ENCODE results near the gene SIGLEC15. TPM values are rescaled to one million over a fixed set of nuclear protein-coding genes. Genes with fewer than 3 reads are reported as not detected.

Gene SIGLEC15
- polyA plus RNA-seq, 1 experiment: 0.04 TPM

- TF ChIP-seq, protein P1, sequence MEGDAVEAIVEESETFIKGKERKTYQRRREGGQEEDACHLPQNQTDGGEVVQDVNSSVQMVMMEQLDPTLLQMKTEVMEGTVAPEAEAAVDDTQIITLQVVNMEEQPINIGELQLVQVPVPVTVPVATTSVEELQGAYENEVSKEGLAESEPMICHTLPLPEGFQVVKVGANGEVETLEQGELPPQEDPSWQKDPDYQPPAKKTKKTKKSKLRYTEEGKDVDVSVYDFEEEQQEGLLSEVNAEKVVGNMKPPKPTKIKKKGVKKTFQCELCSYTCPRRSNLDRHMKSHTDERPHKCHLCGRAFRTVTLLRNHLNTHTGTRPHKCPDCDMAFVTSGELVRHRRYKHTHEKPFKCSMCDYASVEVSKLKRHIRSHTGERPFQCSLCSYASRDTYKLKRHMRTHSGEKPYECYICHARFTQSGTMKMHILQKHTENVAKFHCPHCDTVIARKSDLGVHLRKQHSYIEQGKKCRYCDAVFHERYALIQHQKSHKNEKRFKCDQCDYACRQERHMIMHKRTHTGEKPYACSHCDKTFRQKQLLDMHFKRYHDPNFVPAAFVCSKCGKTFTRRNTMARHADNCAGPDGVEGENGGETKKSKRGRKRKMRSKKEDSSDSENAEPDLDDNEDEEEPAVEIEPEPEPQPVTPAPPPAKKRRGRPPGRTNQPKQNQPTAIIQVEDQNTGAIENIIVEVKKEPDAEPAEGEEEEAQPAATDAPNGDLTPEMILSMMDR (IDR thresholded peaks at IDR 0.05; ENCODE audit: insufficient read depth, low read depth, low read length): no peak
- Histone ChIP-seq H3K36me3 (ENCODE audit: control insufficient read depth, insufficient read depth, low read length) (no peaks in the 10 kb centered on the region), H3K4me3 (ENCODE audit: low read depth, low read length) (no peak overlapping the region), H3K27me3 (ENCODE audit: control insufficient read depth, insufficient read depth, low read length) (no peaks in the 10 kb centered on the region)
- ChIA-PET POLR2A (no interaction called here), CTCF (interaction anchor here (2.6 kb wide), 1 partner anchor 61 kb away, joined by 6 read pairs; no protein-coding TSS in a partner anchor)
- DNase-seq (ENCODE audit: low read depth): peak; percentile 46
Measured at GRCh38 chr18:45783097-45784075, 42.1 kb upstream of the SIGLEC15 start.

DNA sequence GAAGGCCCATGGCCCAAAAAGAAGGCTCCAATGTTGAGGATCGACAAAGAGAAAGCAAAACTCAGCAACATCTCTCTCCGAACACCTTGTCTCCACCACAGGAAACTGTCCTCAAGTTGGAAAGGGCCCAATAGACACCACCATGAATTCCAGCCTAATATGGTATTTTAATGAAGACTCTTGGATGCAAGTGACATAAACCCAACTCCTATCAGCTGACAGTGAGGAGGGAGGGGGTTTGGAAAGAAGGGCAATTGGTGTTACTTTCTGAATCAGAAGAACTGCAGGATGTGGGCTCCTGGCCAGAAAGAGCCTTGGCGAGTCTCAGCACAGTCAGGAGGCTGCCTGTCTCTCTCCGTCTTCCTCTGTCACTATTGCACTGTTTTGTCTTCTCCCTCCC is 40.3 kb upstream of the SIGLEC15 start:
- no peak for DNase-seq (ENCODE audit: low read depth)
- TF ChIP-seq, protein P1 (IDR thresholded peaks at IDR 0.05; ENCODE audit: insufficient read depth, low read depth, low read length): no peak
- Histone ChIP-seq H3K27me3 (ENCODE audit: control insufficient read depth, insufficient read depth, low read length) (no peaks in the 10 kb centered on the region), H3K36me3 (ENCODE audit: control insufficient read depth, insufficient read depth, low read length) (no peaks in the 10 kb centered on the region), H3K4me3 (ENCODE audit: low read depth, low read length) (no peak overlapping the region)
- ChIA-PET POLR2A (no interaction called here), CTCF (interaction anchor here (2.6 kb wide), 1 partner anchor 62 kb away, joined by 6 read pairs; no protein-coding TSS in a partner anchor)

GRCh38 chr18:45786941-45787340 is 38.5 kb upstream of the SIGLEC15 start:
- no peak overlapping the region for H3K4me3 ChIP-seq (ENCODE audit: low read depth, low read length)

GRCh38 chr18:45787346-45787745 is 38.1 kb upstream of the SIGLEC15 start:
- no peaks in the 10 kb centered on the region for H3K27me3 ChIP-seq (ENCODE audit: control insufficient read depth, insufficient read depth, low read length)
- H3K36me3 ChIP-seq (ENCODE audit: control insufficient read depth, insufficient read depth, low read length): no peaks in the 10 kb centered on the region
- ChIA-PET CTCF (interaction anchor here (0.9 to 3.9 kb wide), 4 partner anchors 10 to 100 kb away, joined by 3 to 12 read pairs (median 4); no protein-coding TSS in a partner anchor), POLR2A (interaction anchor here (0.7 kb wide), 1 partner anchor 1266 kb away, joined by 3 read pairs; no protein-coding TSS in a partner anchor)
- TF ChIP-seq, protein P1 (IDR thresholded peaks at IDR 0.05; ENCODE audit: insufficient read depth, low read depth, low read length): no peak
- DNase-seq (ENCODE audit: low read depth): no peak
- no peak overlapping the region for H3K4me3 ChIP-seq (ENCODE audit: low read depth, low read length)

More at GRCh38 chr18:45786941-45787340, 38.5 kb upstream of the SIGLEC15 start:
- TF ChIP-seq, protein P1 (IDR thresholded peaks at IDR 0.05; ENCODE audit: insufficient read depth, low read depth, low read length): no peak
- ChIA-PET POLR2A (no interaction called here), CTCF (interaction anchor here (0.9 to 3.9 kb wide), 4 partner anchors 9 to 99 kb away, joined by 3 to 12 read pairs (median 4); no protein-coding TSS in a partner anchor)
- DNase-seq (ENCODE audit: low read depth): no peak
- Histone ChIP-seq H3K27me3 (ENCODE audit: control insufficient read depth, insufficient read depth, low read length) (no peaks in the 10 kb centered on the region), H3K36me3 (ENCODE audit: control insufficient read depth, insufficient read depth, low read length) (no peaks in the 10 kb centered on the region)

GRCh38 chr18:45788861-45789260 is 36.6 kb upstream of the SIGLEC15 start:
- ChIA-PET POLR2A (no interaction called here), CTCF (interaction anchor here (1.4 to 3.9 kb wide), 2 partner anchors 13 to 50 kb away, joined by 4 to 12 read pairs; no protein-coding TSS in a partner anchor)

More at GRCh38 chr18:45788861-45789260, 36.6 kb upstream of the SIGLEC15 start:
- no peak for DNase-seq (ENCODE audit: low read depth)
- no peaks in the 10 kb centered on the region for H3K27me3 ChIP-seq (ENCODE audit: control insufficient read depth, insufficient read depth, low read length)
- TF ChIP-seq, protein P1 (IDR thresholded peaks at IDR 0.05; ENCODE audit: insufficient read depth, low read depth, low read length): no peak
- no peaks in the 10 kb centered on the region for H3K36me3 ChIP-seq (ENCODE audit: control insufficient read depth, insufficient read depth, low read length)
- H3K4me3 ChIP-seq (ENCODE audit: low read depth, low read length): no peak overlapping the region
